ENCODE measurements around the gene BOD1.
A peak's percentile ranks its signal among the peaks of the same experiment; 100 is the strongest.

BOD1 gene

DNA sequence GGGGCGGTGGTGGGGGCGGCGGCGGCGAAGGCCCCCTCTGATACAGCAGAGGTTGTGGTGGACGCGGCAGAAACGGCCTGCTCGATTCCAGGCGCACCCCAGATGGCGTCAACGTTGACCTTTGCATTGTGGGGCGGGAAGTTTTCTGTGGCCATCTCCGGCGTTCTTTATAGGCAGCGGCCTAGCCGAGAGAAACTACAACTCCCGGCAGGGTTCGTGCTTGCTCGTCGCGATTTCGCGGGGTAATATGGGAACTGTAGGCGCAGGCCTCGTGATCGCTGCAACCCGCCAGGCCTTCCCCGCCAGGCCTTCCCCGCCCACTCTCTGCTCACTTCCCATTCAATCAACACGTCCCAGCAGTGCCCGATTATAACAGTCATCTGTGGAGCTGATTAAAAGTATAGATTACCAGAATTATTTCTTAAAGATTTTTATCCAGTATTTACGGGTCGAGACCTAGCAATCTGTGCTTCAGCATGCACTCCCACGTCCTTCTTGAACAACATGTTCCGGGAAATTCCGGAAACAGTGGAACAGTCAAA is at the start of gene BOD1:
BOD1 (minus strand) TSS at position 74 of the 542 bp plus-strand sequence. CDS start 214 bp downstream, outside the sequence.
- peak; percentile 82 for DNase-seq (ENCODE audit: low spot score)

DNA sequence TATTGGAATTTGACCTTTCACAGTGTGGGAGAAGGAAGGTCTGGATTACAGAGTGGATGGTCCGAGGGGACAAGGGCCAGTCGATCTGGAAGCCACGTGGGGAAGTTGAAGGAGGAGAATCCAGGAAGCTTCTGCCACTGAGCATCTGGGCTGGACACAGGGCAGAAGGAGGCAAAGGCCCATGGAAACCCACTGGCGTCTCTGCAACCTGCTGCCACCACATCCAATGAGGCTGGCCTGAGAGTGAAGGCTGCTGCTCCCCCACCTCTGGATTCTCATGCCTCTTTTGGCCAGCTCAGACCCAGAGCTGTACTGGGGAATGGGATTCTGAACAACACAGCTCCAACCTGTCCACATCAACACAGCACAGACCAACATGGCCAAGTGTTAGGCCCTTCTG is 48.9 kb upstream of the BOD1 start:
- no peak for DNase-seq (ENCODE audit: low spot score)

DNA sequence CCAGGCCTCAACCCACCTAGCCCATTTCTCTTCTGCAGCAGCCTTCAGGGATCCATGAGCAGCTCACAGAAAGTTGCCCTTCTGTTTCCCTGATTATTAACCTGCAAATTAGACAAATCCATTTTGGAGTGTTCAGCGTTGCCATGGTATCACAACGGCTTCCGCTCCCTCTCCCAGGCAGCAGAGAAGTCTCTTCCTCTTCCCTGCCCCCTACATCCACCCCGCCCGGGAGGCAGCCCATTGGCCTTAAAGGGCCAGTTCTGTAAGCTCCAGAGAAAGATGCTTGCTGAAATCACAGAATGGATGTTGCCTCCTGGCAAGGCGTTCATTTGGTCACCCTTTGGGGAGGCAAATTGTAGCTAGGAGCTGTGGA is 47.7 kb upstream of the BOD1 start:
- no peak for DNase-seq (ENCODE audit: low spot score)

GRCh38 chr5:173663352-173664153 is 47.1 kb upstream of the BOD1 start:
- no peak for DNase-seq (ENCODE audit: low spot score)

GRCh38 chr5:173662581-173663351 is 46.3 kb upstream of the BOD1 start:
- DNase-seq (ENCODE audit: low spot score), result no peak

DNA sequence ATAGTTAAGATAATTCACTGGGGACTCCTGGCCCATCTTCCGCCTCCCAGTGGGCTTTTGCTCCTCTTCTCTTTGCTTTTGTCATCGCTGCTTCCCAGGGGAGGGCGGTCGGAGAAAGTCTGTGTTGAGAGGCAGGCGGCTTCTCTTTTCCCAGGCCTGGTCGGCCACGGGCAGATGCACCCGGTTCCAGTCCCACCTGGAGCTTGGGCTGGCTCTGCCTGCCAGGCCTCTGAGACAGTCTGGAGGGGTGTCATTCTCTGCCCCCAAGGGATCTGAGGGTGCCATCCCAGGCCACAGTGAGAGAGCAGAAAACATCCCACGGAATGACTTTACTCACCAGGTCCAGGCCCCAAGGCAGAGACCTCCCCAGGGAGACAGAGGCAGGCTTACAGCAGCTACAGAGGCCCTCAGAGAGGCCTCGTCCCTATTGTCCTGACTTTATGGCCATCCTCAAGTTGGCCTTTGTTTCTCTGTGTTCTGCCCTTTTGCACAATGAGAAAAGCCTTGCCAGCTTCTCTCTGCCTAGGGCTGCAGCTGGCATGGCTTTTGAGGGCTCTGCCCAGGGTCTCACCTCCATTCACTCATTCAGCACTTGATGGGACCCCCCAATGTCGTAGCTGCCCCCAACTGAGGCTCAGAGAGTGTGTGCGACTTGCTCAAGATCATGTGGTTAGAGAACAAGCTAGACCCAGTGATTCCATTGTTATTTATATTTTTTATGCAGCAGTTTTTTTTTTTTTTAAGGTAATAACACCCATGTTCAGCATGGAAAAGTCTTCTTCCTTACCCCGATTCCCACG is 44.2 kb upstream of the BOD1 start:
- DNase-seq (ENCODE audit: low spot score), result no peak

DNA sequence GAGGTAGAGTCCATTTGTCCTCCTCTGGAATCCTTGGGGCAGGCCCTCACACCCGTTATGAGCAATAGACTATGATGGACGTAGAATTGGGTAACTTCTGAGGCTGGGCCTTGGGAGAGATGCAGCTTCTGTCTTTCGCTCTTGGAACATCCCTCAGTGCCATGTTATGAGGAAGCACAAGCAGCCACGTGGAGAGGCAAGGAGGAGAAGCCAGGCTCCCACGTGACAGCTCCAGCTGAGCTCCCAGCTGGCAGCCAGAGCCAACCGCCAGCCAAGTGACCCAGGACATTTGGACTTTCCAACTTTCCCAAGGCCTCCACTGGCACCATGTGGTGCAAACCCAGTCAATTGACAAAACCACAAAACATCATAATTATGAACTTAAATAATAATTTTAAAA is 43.0 kb upstream of the BOD1 start:
- DNase-seq (ENCODE audit: low spot score), result no peak

DNA sequence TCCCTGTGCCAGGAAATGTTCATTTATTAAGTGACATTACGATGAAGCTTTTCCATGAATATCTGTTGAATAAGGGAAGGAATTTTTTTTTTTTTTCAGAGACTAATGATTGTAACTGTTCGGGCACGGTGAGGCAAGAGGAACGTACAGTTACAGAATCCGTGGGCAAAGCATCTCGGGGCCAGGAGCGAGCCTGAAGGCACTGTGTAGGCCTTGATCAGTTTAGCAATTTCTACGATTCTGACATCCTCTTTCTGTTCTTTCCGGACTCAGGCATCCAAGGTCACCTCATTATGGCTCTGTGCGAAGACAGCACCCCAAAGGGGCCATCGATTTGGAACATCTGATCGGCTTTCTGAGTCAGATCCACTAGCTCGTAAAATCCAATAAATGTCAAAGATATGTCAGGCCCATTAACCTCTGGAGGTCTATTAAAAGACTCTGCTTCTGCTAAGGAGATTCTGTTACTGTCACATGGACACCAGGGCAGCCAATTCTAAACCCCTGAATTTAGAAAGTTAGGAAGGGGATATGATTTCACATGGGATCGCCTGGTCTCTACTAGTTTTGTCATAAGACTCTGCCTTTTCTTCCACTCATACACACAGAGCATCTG is 41.4 kb upstream of the BOD1 start:
- DNase-seq (ENCODE audit: low spot score), result no peak

- DNase-seq (ENCODE audit: low spot score), result no peak
These were observed 38.8 kb upstream of the BOD1 start for GRCh38 chr5:173655196-173655797.

DNA sequence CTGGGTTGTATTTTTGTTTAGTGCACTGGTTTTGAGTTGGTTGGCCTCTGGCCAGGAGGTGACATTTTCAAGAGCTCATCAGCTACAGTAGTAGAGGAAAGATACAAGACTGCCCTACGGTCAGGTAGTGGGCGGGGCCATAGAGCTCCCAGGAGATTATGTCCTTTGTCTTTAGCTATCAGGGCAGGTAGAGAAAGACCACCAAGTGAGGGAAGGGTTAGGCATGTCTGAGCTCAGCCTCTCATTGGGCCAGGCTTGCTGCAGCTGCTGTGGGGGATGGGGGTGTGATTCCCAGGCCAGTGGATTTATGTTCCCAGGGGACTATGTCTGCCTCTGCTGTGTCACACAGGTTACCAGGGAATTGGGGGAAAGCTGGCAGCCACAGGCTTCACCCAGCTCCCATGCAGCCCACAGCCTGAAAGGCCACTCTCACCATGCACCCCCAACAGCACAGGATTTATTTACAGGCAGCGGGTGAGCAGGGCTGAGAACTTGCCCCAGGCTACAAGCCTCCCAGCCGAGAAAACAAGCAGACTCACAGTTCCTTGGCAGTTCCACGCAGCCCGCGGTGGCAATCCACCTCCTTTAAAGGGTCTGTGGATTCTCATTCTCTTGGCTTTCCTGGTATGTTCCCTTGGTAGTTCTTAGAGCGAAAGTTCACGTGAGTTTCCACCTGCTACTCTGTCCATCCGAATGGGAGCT is 37.5 kb upstream of the BOD1 start:
- DNase-seq (ENCODE audit: low spot score), result no peak

GRCh38 chr5:173648308-173648866 is 31.9 kb upstream of the BOD1 start:
- no peak for DNase-seq (ENCODE audit: low spot score)

DNA sequence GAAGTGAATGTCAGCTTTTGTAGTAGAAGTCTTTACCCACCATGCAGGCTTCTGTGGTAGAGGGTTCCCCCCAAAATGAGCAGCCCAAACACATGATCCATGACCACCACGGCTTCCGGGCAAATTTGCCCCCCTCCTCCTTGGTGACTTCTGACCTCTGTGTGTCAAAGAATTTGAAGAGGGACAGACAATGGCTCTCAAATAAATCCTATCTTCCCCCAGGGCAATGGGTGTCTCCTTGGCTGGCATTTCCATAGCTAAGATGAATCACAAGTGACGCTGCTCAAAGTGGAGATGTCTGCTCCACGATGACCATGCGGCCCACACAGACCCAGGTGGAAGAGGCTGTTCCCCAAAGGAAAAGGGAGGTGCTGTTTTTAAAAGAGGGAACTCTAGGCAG is 30.2 kb upstream of the BOD1 start:
- DNase-seq (ENCODE audit: low spot score), result no peak

- no peak for DNase-seq (ENCODE audit: low spot score)
These were observed 29.6 kb upstream of the BOD1 start for GRCh38 chr5:173645890-173646574.

DNA sequence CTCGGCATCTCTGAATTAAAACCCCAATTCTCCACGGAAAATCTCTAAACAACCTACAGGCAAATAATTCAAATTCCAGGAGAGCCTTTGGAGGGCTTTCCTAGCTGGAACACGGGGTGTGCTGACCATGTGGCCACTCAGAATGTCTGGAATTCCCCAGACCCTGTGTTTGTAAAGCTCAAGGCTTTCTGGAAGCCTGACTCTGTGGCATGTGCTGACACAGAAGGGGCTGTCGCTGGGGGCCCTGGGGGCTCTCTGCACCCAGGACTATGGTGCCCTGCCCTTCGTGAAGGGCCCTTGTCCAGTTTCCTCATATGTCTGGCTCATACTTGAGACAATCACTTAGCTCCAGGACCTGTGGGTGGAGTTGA is 29.0 kb upstream of the BOD1 start:
- DNase-seq (ENCODE audit: low spot score), result no peak

DNA sequence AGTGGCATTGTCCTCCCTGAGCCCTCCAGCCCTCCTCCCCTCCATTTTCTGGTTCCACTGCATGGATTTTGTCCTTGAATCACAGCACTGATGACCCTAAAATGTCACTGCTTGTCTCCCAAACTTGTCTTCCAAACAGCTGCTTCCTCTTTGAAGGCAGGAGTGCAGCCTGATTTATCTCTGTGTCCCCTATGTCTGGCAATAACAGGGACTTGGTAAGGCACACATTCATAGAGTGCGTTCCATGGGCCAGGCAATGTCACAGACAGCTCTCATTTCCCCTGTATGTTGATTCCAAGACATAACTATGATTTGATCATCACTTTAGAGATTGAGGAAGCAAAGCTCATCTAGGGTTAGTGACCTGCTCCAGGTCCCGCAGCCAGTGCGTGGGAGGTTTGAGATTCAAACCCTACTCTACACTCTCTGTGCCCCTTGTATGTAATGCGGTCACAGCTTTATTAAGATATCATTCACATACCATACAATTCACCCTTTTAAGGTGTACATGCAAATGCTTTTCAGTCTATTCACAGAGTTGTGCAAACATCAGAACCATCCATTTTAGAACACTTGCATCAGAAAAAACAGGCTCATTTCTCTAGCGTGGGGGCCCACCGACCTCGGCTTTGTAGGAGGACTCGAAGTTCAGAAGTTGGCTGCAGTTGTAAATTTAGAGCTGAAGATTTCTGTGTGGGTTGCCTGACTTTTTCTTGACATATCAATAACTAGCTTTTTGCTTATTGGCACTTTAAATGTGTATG is 28.4 kb upstream of the BOD1 start:
- DNase-seq (ENCODE audit: low spot score), result no peak

DNA sequence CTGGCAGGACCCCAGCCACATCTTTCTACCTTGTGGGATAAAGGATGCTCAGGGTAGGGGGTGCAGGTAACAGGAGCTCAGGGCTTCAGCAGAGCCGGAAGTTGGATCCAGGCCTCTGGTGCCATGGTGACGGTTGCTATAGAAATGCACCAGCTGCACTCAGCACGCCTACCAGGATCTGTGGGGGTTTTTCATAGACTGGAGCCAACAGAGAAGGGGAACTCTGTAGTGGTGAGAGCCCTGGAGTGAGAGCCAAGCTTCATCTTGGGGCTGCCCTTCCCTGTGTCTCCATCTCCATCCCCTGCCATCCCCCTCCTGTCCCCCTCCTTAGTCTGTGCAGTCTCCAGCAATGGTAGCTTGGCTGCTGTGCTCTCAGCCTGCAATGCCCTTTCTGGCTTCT is 27.5 kb upstream of the BOD1 start:
- no peak for DNase-seq (ENCODE audit: low spot score)

DNA sequence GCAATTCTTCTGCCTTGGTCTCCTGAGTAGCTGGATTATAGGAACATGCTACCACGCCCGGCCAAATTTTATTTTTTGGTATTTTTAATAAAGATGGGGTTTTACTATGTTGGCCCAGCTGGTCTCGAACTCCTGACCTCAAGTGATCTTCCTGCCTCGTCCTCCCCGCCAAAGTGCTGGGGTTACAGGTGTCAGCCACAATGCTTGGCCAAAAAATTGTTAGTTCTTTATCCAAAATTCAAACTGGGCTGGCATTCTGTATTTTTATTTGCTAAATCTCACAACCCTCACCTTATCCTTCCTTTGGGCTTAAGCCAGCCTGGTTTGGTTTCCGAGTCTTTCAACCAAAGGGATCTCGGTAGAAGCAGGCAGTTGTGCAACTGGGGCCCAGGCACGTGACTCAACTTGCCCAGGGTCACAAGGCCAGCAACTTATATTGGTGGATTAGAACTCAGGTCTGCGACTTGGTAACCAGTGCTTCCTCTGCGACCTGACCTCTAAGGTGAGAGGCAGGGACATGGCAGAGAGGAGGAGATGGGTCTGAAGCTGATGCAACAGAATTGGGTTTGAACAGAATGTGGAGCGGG is 26.5 kb upstream of the BOD1 start:
- DNase-seq (ENCODE audit: low spot score), result no peak

DNA sequence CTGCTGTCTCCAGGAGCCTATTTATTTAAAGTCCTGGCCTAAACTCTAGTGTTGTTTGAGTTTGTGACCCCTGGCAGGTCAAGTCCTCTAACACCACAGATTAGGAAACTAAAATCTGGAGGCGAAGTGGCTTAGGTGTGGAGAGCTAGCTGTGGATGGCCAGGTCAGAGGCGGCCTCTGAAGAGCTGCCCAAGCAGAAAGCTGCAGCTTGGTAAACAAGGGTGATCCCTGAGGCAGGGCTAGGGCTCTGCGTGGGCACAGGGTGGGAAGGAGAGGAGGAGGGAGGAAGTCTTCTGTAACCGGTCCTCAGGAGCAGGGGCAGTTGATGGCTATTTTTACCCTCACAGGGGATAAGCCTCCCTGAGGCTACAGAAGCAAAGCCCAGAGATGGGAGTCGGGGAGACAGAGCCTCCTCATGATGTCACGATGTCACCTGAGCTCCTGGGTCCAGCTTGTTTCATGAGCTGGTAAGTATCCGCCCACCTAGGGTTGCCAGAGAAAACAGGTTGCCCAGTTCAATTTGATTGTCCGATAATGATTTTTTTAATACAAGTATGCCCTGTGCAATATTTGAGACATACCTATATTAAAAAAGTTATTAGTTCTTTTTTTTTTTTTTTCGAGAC is 25.9 kb upstream of the BOD1 start:
- DNase-seq (ENCODE audit: low spot score), result no peak
